Measurements from ENCODE around the gene PHACTR3.

GRCh38 chr20:59696476-59696875, 92.1 kb downstream of the PHACTR3 start:
- no peak for TF ChIP-seq POLR2AphosphoS5 (IDR thresholded peaks at IDR 0.05; ENCODE audit: low read depth)
- no peak for TF ChIP-seq EZH2 (IDR thresholded peaks at IDR 0.05; ENCODE audit: low read depth, unreplicated experiment)
